Gastroesophageal sphincter (tissue), 4 donors: ENCODE measurements around the gene EZH1. TPM values are rescaled to one million over a fixed set of nuclear protein-coding genes. Genes with fewer than 3 reads are reported as not detected.
A peak's percentile ranks its signal among the peaks of the same experiment; 100 is the strongest.

ENCODE experiments used
- ATAC-seq: fragments of 150-250 bp; one replicate; pipeline ENCODE4 v1.9.1; 2016; ENCODE audit warnings: mild to moderate bottlenecking, moderate library complexity
- H3K27ac ChIP-seq, 4 donors: fragments of 200-600 bp; sonication (generic) in 3 of 4; 1 replicate in 3 of 4; 2 replicates in 1 of 4; pipeline ENCODE4 v1.5.1; 2016 to 2019
- H3K27me3 ChIP-seq: fragments of 200-600 bp; sonication (generic); one replicate; pipeline ENCODE4 v1.5.1; 2019
- H3K36me3 ChIP-seq, 2 donors: fragments of 200-600 bp; sonication (generic); one replicate each; pipeline ENCODE4 v1.5.1; 2019; ENCODE audit warnings: control low read depth in 1 of 2
- H3K4me1 ChIP-seq, 3 donors: fragments of 200-600 bp; sonication (generic); 1 replicate in 2 of 3; 2 replicates in 1 of 3; pipeline ENCODE4 v1.5.1; 2016 to 2019; ENCODE audit warnings: control low read depth in 2 of 3
- H3K4me3 ChIP-seq, 2 donors: fragments of 200-600 bp; sonication (generic); one replicate each; pipeline ENCODE4 v1.5.1; 2019; ENCODE audit warnings: mild to moderate bottlenecking in 1 of 2, moderate library complexity in 1 of 2
- H3K9me3 ChIP-seq, 3 donors: fragments of 200-600 bp; sonication (generic); one replicate each; pipeline ENCODE4 v1.5.1; 2017 to 2019; ENCODE audit warnings: control low read depth in 2 of 3
- CTCF ChIP-seq, 4 experiments: fragments of 200-600 bp in 2 of 4; fragments of 450-650 bp in 2 of 4; sonication (generic) in 1 of 4; IDR thresholded peaks; one replicate each; pipeline ENCODE4 v1.5.1; 2017 to 2019; ENCODE audit warnings: antibody characterized with exemption in 4 of 4, mild to moderate bottlenecking in 2 of 4, moderate library complexity in 2 of 4
- EP300 ChIP-seq: sonication (generic); formaldehyde crosslinking; IDR thresholded peaks from one replicate; pipeline ENCODE4 v1.6.1; 2017; ENCODE audit warnings: antibody characterized with exemption, mild to moderate bottlenecking
- POLR2A ChIP-seq, 2 donors: fragments of 450-650 bp; IDR thresholded peaks; one replicate each; pipeline ENCODE4 v1.6.1; 2017; ENCODE audit warnings: antibody characterized with exemption in 2 of 2, mild to moderate bottlenecking in 2 of 2, moderate library complexity in 1 of 2
- POLR2AphosphoS5 ChIP-seq: sonication (generic); formaldehyde crosslinking; IDR thresholded peaks from one replicate; pipeline ENCODE4 v1.6.1; 2017; ENCODE audit warnings: antibody characterized with exemption
- WGBS, 2 donors: methylation state at CpG; one replicate each; pipeline ENCODE4 v1.1.5; 2018; ENCODE audit warnings: low coverage in 1 of 2; 5-methylcytosine and 5-hydroxymethylcytosine counted together
- total RNA-seq, 4 donors: library from RNA; depleted of rRNA; stranded (reverse); fragments of >200 nt; gene quantifications; one replicate each; pipeline ENCODE4 v1.1.0, GENCODE V29; 2016

The EZH1 gene
- total RNA-seq, 4 donors from 2014 or later, result 57.2 to 90.4 (median 59.7) TPM

- 92 to 93% methylated on average over 2 to 4 of the region's 5 CpGs for WGBS, 2 donors
- TF ChIP-seq POLR2A (IDR thresholded peaks at IDR 0.05), result no peak
- no peak for TF ChIP-seq EP300
- TF ChIP-seq CTCF (IDR thresholded peaks at IDR 0.05), result no peak
- TF ChIP-seq POLR2AphosphoS5, result no peak
- Histone ChIP-seq H3K4me1 (peaks cover 0 to 4% (median 0%) of the 10 kb centered on the region in 3 donors), H3K27me3 (no peaks in the 10 kb centered on the region), H3K36me3 (peaks cover 0 to 100% of the 10 kb centered on the region in 2 donors), H3K4me3 (no peak overlapping the region), H3K27ac (no peak overlapping the region), H3K9me3 (no peaks in the 10 kb centered on the region)
- no peak for ATAC-seq
Measured at GRCh38 chr17:42704490-42704836, 40.4 kb downstream of the EZH1 start.

- no peak for ATAC-seq
- H3K27me3 ChIP-seq, result no peaks in the 10 kb centered on the region
- WGBS, 2 donors, result 85 to 93% methylated on average over 5 to 11 of the region's 11 CpGs
- TF ChIP-seq EP300 (no peak), CTCF (IDR thresholded peaks at IDR 0.05) (no peak), POLR2AphosphoS5 (no peak), POLR2A (IDR thresholded peaks at IDR 0.05) (no peak)
- peaks cover 0 to 98% of the 10 kb centered on the region in 2 donors for H3K36me3 ChIP-seq
- H3K9me3 ChIP-seq, result no peaks in the 10 kb centered on the region
- no peak overlapping the region for H3K4me3 ChIP-seq
- peaks cover 0 to 15% (median 3%) of the 10 kb centered on the region in 3 donors for H3K4me1 ChIP-seq
- no peak overlapping the region for H3K27ac ChIP-seq
Measured at GRCh38 chr17:42702446-42702845, 42.4 kb downstream of the EZH1 start.

- Histone ChIP-seq H3K27ac (no peak overlapping the region), H3K36me3 (peaks cover 0 to 98% of the 10 kb centered on the region in 2 donors), H3K4me3 (no peak overlapping the region)
Measured at GRCh38 chr17:42700586-42701289, 44.1 kb downstream of the EZH1 start.

DNA sequence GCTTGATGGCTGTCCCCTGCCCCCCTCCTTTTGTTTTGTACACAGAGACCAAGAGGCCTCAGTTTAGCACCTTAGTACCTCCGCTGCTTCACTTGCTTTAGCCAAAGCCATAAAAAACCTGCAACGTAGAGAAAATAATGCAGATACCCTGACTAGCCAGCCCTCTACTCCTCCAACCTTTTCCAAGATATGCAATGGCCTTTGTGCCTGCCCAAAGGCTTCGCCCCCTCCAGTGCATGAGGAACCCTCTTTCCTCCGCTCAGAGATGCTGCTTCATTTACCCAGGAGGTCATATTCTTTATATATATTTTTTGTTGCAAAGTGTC, 45.5 kb downstream of the EZH1 start:
- peak overlapping the region in 3 of 4 donors; percentile 20 to 45 (median 29) for H3K27ac ChIP-seq
- H3K4me3 ChIP-seq, result no peak overlapping the region
- no peak for ATAC-seq
- WGBS, 2 donors, result 76 to 79% methylated on average over 2 to 3 of the region's 4 CpGs
- no peaks in the 10 kb centered on the region for H3K9me3 ChIP-seq
- H3K36me3 ChIP-seq, result peaks cover 0 to 98% of the 10 kb centered on the region in 2 donors
- TF ChIP-seq POLR2A (IDR thresholded peaks at IDR 0.05) (no peak), CTCF (IDR thresholded peaks at IDR 0.05) (no peak), POLR2AphosphoS5 (no peak), EP300 (no peak)
- no peaks in the 10 kb centered on the region for H3K27me3 ChIP-seq
- H3K4me1 ChIP-seq, result peaks cover 0 to 15% (median 3%) of the 10 kb centered on the region in 3 donors

More at GRCh38 chr17:42700586-42701289, 44.1 kb downstream of the EZH1 start:
- Histone ChIP-seq H3K4me1 (peaks cover 0 to 15% (median 3%) of the 10 kb centered on the region in 3 donors), H3K9me3 (no peaks in the 10 kb centered on the region), H3K27me3 (no peaks in the 10 kb centered on the region)
- 66 to 71% methylated on average over 7 to 10 of the region's 10 CpGs for WGBS, 2 donors
- TF ChIP-seq CTCF (IDR thresholded peaks at IDR 0.05), result no peak
- no peak for TF ChIP-seq POLR2A (IDR thresholded peaks at IDR 0.05)
- no peak for TF ChIP-seq POLR2AphosphoS5
- no peak for TF ChIP-seq EP300
- no peak for ATAC-seq

DNA sequence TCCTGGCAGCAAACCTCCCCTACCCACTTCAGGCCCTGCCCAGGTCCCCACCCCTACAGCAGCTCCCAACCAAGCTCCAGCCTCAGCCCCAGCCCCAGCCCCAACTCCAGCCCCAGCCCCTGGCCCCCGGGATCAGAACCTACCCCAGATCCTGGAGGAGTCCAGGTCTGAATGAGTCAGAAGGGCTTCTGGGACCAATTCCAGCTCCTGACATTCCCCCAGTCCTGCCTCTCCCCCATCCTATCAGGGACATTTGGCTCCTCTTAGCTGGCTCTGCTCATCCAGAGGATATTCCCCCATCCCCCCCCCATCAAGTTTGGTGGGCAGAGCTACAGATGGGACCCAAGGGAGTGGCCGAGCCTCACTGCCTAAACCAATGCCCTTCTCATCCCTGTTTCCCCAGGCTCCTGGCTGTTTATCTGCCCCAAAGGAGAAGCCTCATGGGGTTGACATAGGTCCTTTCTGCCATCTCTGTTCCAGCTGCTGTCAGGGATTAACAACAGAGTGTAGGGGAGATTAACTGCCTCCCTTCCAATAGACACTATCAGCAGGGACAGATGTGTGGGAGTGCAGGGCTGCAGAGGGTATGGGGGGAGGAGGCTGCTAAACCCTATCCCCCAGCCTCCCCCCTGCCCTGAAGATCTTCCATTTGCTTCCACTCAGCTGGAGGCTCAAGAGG, 46.0 kb downstream of the EZH1 start:
- Histone ChIP-seq H3K27me3 (no peaks in the 10 kb centered on the region), H3K27ac (peak overlapping the region in 3 of 4 donors; percentile 20 to 45 (median 29)), H3K4me1 (peaks cover 0 to 15% (median 3%) of the 10 kb centered on the region in 3 donors), H3K36me3 (peaks cover 0 to 98% of the 10 kb centered on the region in 2 donors), H3K4me3 (no peak overlapping the region), H3K9me3 (no peaks in the 10 kb centered on the region)
- TF ChIP-seq POLR2AphosphoS5 (no peak), CTCF (IDR thresholded peaks at IDR 0.05) (no peak), EP300 (no peak), POLR2A (IDR thresholded peaks at IDR 0.05) (no peak)
- ATAC-seq, result peak; percentile 70
- WGBS, 2 donors, result no CpG with 5 or more reads among the region's 2 CpGs
